HG03103 (cell line): ENCODE data around the gene COL4A3.
"Not testable (repeated sequence)": the region's sequence is repeated elsewhere in the genome, so short reads cannot be mapped to it uniquely, and the experiment has no call there.

Source experiments
- ATAC-seq: cut with Tn5 transposase; IDR thresholded peaks from one replicate; pipeline ENCODE4 v1.9.1; 2021; ENCODE audit warnings: low read depth; ENCODE audit not compliant: unreplicated experiment

Gene COL4A3

DNA sequence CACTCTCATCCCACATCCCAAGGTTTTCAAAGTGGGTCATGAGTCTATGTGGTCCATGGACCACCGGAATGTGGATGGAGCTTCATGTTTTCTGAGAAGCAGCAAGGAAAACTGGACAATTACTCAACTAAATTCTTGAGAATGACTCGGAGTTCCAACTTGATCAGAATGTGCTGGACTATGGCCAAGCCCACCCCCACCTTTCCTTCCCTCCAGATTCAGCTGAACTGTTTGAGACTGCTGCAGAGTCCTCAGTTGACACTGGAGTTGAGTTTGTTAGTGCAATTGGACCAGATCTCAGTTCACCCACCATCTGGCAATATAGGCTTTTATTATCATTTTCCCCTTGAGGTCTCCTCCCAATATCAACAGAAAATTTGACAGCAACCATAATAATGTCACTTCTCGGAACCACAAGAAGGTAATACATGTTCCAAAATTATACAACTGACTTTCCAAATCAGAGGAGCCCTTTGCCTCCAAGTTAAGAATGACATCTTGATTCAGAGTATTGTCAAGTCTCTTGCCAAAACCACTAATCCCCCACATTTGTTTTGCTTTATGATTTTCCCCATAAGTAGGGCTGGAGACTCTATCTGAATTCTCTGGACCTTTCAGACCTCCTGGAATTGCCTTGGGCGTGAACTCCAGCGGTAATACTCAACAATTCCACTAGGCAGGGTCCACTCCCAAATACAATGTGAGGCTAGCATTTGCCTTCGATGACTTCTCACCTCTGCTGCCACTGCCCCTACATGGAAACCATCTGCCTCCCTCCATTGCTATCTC, 9.2 kb upstream of the COL4A3 start:
- no peak for ATAC-seq

DNA sequence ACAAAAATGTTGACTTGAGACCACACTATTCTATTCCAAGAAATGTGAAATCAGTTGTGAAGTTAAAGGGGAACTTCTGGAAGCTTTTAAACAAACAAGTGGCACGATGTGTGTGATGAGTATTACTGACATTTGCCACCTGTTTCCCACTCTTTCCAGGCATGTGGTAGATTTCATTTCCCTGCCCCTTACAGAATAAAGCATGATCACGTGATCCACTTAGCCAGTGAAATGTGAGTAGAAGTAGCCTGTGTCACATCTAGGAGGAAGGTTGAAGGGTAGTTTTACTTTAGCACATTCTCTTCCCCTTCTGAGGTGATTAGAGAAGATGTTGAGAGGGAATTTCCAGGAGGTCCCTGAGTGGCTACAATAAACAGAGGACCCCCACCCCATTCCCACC, 4.3 kb upstream of the COL4A3 start:
- ATAC-seq: no peak

DNA sequence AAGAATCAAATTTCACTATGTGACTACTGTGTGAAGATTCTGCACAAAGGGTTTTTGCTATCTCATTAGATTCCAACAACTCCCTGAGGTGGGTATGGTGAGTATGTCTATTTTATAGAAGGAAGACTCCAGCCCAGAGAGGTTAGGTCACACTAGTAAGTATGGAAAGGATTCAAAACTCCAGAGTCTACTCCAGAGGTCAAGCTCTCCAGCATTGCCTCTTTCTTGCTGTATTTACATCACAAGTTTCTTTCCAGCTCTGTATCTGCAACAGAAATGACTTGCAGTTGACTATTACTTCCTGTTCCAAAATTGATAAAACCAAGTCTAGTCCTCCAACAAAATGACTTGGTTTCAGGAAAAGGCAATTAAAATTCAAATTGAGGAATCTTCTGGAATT, 2.5 kb upstream of the COL4A3 start:
- ATAC-seq: no peak

DNA sequence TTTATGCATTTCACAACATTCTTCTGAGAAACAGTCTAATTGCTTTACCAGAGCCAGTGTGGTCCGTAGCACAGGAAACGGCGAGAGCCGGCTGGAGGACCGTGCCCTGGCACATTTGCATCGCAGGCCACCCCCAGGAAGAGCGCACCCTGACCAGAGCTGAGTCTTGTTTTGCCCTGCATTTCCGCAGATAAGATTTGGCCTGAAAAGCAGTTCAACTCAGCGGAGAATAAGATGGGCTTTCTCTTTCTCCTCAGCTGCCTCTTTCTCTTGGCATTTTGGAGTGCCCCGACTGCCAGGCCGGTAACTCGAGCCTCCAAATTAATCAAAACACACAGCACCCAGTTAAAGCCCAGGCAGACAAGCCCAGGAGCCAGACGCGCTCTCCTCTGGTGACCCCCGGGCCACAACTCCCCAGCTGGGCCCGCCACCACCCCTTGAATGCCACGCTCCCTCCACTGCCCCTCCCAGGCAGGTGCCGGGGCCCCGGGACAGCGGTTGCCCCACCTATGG, 883 bp upstream of the COL4A3 start:
- peak; percentile 49 for ATAC-seq

DNA sequence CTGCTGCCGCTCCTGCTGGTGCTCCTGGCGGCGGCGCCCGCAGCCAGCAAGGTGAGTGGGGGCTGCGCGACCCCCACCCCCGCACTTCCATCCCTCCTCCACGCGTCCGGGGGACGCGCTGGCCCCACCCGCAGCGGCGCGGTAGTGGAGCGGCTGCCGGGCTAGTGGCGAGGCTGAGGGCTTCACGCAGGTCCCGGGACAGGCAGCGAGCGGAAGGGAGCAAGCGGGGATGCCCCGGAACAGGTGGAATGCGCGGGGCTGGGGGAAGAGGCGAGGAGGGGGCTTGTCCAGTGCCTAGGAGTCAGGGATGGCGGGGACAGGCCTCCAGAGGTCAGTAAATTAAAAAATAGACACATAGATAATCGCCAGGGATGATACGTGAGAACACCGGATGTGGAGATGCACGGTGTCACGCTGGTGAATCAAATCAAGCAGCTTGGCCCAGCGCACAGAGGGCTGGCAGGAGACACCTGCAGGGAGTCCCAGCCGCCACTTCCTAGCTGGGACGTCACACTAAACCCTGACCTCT, 403 bp downstream of the COL4A3 start:
- peak; percentile 63 for ATAC-seq

DNA sequence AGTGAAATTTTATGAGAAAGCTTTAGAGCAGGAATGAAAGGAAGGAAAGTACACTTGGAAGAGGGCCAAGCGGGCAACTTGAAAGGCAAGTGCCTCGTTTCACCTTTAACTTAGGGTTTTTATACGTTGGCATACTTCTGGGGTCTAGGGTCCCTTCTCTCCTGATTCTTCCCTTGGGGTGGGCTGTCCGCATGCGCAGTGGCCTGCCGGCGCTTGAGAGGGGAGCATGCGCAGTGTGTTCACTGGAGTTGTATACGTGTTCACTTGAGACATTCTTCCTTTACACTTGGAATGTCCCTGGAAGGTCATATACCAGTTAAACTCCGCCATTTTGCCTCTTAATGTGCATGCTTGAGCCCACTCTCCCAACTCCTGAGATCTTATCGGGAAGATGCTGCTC, 7.4 kb downstream of the COL4A3 start:
- not testable (repeated sequence) for ATAC-seq

DNA sequence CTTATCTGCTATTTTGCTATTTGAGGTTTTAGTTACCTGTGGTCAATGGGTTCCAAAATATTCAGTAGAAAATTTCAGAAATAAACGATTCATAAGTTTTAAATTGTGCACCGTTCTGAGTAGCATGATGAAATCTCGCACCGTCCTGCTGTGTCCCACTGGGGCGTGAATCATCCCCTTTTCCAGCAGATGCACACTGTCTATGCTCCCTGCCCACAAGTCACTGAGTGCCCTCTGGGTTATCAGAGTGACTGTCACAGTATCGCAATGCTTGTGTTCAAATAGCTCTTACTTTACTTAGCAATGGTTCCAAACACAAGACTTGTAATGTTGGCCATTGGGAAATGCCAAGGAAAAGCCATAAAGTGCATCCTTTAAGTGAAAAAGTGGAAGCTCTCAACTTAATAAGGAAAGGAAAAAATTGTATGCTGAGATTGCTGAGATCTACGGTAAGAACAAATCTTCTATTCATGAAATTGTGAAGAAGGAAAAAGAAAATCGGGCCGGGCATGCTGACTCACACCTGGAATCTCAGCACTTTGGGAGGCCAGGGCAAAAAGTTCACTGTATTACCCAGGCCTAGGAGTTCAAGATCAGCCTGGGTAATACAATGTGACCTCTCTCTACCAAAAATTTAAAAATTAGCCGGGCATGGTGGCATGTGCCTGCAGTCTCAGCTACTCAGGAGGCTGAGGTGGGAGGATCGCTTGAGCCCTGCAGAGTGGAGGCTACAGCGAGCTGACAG, 13.3 kb downstream of the COL4A3 start:
- no peak for ATAC-seq

DNA sequence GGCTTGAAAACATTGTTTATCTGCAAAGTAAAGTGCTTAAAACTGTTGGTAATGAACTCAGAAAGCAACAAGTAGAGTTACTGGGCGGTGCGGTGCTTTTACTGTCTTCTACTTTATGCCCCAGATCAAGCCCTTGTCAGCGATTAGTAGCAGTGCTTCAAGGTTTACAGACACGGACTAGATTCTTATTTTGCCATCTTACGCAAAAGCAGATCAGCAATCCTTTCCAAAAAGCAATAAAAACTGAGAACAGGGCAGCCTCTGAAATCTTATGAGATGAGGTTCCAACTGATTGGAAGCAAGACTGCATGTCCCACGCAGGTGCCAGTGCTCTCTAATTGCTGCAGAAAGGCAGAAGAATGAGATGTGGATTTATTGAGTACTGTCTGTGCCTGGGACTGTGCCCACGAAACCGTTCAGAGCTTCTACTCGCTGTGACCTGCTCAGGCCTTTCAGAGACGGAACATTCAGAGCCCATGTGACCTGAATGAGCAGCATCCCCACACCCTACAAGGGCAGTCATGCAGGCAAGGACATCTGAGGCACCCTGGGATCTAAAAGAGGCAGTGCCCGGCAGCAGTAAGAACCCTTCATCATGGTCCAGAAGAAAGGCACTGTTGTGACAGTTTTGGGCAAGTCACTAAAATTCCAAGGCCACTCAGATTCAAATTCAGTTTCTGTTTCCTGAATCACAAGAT, 15.7 kb downstream of the COL4A3 start:
- no peak for ATAC-seq

DNA sequence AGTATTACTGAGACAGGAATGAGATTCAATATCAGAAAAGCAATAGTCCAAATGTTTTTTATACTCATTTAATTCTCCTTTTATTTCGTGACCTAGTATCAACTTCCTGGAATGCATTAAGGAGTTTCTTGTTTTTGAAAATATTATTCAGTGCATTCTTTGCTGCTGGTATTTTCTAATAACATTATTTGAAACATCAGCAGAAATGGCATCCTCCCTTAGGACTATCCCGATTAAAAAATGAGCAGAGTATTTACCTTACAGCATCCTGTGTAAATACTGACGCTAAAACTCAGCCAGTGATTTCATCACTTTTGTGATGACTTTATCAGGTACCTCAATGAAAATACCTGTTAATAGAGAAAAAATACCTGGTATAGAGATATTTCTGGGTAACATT, 16.3 kb downstream of the COL4A3 start:
- no peak for ATAC-seq

DNA sequence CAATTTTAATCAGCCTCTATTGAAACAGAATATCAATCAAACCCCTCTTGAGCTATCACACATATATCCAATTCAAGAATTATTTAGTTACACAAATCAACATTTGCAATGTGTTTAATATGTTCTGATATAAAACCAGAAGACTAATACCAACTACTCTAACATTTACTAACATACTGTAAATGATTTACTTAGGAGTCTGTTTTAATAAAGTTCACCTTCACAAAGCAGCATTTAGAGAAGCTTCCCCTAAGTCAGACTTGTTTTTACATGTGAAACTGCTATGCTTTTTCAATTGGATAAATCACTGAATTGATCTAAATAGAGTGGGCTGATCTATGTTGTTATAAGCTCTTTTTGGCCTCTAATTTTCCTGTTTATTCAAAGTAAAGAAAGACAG, 18.3 kb downstream of the COL4A3 start:
- no peak for ATAC-seq

DNA sequence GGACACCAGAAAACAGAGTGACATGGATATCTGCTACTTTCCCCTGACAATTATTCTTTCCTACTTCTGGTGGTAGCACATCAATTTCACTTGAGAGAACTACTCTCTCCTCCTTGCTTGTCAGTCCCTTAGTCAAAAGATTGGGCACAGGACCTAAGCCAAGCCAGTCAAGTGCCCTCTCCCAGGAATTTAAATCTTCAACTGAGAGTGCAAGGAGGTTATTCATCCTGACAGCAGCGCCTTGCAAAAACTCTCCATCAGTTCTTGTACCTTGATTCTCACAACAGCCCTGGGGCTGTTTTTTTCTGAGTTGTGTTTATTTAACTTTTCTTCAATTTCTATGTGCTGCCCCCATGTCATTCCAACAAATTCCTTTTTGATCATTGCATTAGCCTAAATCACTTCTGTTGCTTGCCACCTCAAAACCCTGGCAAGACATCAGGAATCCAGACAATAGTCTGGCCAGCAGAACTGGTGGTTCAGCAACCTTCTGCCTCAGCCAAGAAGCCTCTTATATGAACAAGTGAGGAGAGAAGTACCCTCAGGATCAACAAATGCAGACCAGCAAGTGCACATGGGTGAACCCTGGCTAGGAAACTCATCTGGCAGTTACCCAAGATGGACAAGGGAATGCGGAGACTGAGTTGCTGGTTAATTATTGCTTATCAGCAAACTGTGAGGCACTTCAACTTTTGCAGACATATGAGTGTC, 19.4 kb downstream of the COL4A3 start:
- ATAC-seq: no peak

DNA sequence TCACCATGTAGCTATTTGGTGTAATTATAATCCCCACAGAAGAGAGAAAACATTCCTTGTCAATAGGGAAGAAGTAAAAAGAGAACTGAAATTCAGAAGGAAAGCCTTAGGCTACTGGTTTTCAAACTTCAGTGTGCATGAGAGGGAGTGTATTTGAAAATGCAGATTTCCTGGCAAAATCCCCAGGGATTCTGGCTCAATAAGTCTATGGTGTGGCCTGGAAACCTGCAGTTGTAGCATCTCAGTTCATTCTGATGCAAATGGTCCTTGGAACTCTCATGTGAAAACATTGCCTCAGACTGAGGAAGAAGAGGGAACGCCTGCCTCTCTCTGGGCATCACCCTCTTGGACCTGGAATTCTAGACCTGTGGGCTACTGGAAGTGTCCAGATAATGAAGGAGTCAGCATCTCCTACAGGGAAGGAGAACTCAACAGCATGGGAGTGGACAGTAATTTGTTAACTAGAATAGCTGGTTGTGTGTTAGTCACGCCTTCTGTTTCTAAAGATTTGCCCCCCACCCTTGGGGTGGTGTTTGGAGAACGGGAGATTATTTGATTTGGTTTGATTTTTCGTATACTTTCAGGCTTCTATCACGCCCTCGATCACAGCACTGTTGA, 21.3 kb downstream of the COL4A3 start:
- no peak for ATAC-seq

DNA sequence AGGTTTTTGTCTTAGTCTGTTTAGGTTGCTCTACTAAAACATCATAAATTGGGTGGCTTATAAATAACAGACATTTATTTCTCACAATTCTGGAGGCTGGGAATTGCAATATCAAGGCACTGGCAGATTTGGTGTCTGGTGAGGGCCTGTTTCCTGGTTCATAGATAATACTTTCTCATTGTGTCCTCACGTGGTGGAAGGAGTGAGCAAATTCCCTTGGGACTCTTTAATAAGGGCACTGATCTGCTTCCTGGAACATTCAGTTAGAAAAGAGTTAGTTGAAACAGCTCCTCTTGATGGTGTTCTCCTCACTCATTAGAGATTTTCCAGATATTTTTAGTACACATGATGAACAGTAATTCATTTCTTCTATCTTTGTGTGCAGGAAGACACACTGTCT, 22.3 kb downstream of the COL4A3 start:
- ATAC-seq: no peak

DNA sequence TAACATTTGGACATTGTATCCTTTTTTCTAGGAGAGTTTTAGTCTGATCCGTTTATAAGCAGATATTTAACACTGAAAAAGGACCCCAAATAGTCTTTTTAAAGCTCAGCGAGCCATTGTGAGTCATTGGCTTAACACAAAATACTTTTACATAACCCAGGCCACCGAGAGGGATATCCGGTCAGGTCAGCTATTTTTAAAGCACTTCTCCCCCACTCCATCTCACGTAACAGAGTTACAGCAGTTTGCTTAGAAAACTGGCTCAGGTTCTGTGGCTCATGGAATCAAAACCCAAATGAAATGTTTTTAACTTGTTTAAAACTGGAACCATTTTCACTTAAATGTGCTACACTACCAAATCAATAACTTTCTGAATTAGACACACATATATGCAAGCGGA, 23.9 kb downstream of the COL4A3 start:
- peak; percentile 61 for ATAC-seq

DNA sequence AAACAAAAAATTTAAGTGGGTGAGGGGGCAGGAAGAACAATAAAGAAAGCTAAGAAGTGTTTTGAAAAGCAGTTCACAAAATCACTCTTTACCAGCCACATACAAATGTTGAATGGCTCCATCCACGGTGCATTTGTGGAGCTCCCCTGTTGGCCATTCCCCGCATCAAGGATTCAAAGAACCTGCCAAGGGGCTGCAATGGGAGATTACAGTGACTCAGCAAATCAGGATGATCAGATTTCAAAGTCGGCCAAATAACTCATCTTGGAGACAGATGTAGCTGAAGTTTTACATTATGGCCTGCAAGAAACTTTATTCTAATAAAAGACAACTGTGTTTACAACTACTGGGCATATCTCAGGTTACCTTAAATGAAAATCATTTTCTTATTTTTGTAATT, 26.9 kb downstream of the COL4A3 start:
- no peak for ATAC-seq

DNA sequence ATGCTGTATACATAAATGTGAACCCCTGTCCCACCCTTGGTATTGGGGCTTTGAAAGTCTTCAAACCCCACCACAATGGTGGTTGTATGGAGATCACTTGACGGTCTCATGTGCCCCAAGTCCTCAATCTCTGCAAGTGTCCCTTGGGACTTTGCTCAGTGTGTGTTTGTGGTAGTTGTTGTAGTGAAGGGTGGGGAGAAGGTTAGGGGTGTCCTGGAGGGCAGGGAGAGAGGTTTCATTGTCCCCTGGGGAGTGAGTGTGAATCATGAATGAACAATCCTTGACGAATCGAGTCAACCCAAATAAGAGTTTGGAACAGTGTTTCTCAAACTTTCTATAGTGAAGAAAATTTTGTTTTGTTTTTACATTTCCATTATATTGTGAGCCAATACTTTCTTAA, 28.1 kb downstream of the COL4A3 start:
- ATAC-seq: no peak

DNA sequence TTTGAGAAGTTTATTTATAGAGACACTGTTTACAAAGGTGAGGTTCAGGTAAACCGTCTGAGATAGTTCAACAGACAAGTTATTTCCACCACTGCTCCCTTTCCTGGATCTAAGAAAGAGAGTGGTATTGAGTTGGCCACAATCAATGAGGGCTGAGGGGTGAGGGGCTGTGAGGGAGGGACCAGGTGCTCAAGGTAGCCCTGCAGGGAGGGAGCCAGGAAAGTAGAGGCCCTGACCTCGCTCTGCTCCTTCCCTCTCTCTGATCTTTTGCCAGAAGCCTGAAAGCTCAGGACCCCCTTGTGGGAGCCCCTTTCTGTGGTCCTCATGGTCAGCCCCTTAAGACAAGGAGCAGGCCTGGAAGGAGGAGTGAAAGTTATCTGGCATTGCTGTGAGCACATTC, 29.8 kb downstream of the COL4A3 start:
- no peak for ATAC-seq

DNA sequence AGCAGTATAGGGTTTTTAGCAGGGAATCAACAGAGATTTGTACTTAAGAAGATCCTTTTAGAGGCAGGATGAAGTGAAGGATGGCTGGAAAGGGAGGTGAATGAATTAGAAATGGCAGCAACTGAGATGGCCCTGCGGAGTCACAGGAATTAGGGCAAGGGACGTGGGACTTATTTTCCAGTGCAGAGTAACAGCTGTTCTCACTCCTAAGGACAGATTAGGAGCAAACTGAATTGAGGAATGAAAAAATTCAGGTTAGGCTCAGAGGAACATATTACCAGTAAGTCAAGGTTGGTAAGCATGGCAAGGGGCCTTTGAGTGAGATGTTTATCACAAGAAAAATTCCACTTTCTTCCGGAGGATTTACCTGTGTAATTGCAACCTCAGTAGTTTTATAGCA, 34.4 kb downstream of the COL4A3 start:
- no peak for ATAC-seq

DNA sequence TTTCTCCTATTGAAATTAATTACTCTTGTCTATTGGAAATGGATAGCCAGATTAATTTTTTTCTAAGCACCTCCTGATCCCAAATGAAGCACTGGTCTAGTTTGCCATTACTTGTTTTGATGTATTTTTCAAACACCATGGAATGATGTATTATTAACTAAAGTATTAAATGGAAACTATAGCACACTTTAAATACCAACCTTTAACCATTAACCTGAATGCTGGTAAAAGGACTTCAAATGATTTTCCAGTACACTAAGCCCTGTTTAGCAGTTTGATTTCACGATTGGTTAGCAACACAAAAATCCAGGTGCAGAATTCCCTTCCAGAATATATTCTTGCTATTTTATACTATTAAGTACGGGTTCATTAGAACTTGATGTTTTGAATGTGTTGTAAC, 37.3 kb downstream of the COL4A3 start:
- no peak for ATAC-seq

DNA sequence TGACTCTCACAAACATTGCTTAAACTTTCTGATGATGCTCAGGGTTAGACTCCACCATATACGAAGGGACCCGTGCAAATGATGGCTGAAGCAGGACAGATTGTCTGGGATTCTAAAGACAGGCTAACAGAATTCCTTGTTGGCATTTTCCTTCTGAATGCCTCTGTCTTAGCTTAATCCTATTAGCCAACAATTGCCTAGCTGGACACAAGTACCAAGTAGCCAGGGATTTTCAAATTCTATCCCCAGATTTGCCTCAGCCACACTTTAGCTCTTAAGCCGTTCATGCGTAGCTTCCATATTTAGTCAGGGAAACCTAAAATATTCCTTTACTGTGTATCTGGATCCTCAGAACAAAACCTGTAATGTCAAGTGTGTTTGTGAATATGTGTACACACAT, 40.0 kb downstream of the COL4A3 start:
- ATAC-seq: no peak
